ENCODE data around the gene PTPRA.
"Not testable (repeated sequence)": the region's sequence is repeated elsewhere in the genome, so short reads cannot be mapped to it uniquely, and the experiment has no call there.

PTPRA gene

DNA sequence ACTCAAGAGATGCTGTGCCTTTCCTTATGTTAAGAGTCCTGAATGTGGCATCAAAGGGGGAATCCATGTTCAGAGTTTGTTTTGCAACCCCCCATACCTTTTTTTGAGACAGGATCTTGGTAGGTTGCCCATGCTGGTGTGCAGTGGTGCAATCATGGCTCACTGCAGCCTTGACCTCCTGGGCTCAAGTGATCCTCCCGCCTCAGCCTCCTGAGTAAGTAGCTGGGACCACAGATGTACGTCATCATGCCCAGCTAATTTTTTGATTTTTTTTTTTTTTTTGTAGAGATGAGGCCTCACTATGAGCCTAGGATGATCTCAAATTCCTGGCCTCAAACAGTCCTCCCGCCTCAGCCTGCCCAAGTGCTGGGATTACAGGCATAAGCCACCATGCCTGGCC lies 16.5 kb downstream of the PTPRA start:
- DNase-seq (ENCODE audit: low spot score) = no peak

DNA sequence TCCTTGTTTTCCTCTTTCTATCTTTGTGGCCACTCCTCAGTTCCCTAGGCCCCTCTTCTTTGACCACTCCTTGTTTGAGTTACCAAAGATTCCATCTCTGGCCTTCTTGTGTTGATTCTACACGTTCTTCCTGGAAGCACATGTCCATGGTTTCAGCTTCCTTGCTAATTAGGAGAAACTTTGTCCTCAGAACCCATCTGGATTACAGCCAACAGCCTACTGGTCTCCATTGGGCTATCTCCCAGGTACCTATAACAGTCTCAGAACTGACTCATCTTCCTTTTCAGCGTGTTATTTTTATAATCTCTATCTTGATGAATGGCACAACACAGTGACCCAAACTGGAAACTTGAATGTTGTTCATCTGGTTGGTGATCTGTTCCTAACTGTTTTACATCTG lies 17.5 kb downstream of the PTPRA start:
- no peak for DNase-seq (ENCODE audit: low spot score)

DNA sequence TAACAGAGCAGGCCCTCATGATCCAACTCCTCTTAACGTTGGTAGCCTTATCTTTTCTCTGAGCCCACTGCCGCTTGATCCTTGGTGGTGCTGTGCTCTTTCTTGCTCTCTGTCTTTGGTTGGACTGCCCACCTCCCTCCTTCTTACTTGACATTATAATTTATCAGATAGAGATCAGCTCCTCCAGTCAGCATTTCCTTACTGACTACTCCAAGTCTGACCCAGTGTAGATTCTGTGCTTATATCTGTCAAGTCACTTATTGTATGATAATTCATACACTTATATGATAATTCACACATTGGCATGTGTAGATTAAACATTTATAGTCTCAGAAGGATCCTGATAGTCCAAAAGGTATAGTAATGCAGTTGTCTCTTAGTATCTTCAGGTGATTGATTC lies 18.1 kb downstream of the PTPRA start:
- no peak for DNase-seq (ENCODE audit: low spot score)

DNA sequence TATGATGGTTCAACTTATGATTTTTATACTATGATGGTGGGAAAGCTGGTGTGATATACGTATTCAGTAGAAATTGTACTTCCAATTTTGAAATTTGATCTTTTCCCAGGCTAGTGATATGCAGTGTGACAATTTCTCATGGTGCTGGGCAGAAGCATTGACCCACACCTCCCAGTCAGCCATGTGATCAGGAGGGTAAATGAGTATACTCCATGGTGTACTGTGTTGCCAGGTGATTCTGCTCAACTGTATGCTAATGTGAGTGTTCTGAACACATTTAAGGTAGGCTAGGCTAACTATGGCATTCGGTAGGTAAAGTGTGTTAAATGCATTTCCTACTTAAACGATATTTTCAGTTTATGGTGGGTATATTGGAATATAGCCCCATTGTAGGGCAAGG lies 19.1 kb downstream of the PTPRA start:
- DNase-seq (ENCODE audit: low spot score) = no peak

DNA sequence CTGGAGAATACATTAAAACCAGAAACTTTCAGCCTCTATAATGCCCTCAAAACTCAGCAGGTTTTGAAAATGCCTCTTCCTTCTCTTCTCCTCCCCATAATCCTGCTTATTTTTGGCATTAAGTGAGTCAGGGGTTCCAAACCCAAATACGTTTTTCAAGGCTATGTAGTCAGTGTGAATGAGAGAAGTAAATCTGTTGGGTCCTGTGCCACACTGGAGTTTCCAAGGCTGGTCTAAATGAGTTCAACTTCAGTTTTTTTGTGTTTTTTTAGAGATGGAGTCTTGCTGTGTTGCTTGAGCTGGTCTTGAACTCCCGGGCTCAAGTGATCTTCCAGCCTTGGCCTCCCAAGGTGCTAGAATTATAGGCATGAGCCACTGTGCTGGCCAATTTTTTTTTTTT lies 20.9 kb downstream of the PTPRA start:
- DNase-seq (ENCODE audit: low spot score) = no peak

DNA sequence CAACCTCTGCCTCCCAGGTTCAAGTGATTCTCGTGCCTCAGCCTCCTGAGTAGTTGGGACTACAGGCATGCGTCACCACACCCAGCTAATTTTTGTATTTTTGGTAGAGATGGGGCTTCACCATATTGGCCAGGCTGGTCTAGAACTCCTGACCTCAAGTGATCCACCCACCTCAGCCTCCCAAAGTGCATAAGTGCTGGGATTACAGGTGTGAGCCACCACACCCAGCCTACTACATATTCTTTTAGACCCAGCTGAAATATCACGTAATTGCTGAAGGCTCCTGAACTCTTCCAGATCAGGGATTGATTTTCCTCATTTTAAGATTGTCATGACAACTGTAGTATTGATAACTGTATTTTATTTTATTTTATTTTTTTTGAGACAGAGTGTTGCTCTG lies 21.9 kb downstream of the PTPRA start:
- DNase-seq (ENCODE audit: low spot score) = not testable (repeated sequence)

DNA sequence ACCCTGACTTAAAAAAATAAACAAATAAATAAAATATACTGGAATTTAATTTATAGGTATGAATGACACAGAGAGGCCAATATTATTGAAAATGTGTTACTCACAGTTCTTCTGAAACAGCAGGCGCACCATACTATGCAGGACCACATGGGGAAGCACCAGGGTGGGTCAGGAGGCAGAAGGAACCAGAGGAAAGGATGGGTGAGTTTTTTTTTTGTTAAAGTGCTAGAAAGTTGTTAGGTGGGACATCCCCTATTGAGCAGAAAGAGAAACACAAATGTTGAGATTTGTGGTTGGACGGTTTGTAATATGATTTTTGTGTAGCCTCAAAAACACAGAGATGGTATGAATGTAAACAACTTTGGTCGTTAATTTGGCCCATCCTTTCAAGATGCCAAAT lies 26.0 kb downstream of the PTPRA start:
- DNase-seq (ENCODE audit: low spot score) = no peak

DNA sequence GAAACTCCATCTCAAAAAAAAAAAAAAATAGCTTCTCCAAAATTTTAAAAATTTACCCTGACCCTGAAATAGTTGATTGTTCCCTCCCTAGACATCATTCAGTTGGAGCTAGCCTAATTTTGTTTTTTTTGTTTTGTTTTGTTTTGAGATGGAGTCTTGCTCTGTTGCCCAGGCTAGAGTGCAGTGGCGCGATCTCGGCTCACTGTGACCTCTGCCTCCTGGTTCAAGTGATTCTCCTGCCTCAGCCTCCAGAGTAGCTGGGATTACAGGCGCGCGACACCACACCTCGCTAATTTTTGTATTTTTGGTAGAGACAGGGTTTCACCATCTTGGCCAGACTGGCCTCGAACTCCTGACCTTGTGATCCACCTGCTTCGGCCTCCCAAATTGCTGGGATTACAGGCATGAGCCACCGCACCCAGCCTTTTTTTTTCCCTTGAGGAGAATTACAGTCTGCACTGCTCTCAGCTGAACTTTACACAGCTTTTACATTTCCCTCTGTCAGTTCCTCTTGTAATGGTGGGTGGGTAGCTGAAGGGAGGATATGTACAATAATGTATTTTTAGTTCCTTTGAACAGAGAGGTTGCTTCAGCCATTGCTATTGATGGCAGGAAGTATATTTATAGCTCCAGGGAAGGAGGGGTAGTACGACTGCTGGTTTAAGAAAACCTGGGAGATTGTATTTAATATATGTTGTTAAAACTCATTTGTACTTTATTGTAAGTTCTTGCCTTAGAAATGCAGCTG lies 27.7 kb downstream of the PTPRA start:
- no peak for DNase-seq (ENCODE audit: low spot score)

DNA sequence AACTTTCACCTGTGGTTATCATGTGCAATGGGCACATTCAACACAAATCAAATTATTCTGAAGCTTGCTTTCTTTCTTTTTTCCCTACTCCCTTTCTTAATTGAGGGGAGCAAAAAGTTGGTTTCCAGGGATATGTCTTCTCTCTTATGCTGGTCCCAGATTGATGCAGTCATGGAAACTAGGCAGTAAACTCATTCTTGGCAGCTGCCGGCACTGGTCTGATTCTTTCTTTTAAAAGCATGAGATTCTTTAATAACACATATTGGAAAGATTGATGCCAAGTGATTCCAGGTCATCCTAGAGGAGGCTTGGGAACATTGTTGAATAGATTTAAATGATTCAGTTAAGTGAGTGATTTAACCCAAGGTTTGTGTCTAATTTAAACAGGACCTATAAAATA lies 29.0 kb downstream of the PTPRA start:
- DNase-seq (ENCODE audit: low spot score) = no peak

DNA sequence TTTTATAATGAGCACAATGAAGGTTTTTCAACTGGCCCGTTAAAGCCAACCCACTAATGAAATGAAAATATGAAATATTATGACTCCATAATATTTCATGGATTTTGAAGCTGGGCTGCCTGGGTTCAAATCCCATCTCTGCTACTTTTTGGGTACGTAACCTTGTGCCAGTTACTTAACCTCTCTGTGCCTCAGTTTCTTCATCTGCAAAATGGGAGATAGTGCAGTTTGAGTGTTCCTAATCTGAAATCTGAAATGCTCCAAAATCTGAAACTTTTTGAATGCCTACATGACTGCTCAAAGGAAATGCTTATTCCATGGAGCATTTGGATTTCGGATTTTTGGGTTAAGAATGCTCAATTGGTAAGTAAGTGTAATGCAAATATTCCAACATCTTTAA lies 29.5 kb downstream of the PTPRA start:
- no peak for DNase-seq (ENCODE audit: low spot score)

DNA sequence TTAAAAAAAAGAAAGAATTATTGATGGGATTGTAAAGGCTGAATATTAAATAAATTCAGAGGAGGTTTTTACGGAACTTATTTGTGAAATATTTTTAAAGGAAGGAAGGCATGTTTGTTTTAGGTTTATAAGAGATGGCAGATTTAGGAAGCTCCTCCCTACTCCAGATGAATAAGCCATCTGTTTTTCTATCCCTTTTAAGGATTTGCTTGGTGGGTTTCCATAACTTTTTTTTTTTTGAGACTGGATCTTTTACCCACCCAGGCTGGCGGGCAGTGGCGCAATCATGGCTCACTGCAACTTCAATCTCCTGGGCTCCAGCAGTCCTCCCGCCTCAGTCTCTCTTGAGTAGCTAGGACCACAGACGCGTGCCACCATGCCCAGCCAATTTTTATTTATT lies 30.4 kb downstream of the PTPRA start:
- DNase-seq (ENCODE audit: low spot score) = no peak

DNA sequence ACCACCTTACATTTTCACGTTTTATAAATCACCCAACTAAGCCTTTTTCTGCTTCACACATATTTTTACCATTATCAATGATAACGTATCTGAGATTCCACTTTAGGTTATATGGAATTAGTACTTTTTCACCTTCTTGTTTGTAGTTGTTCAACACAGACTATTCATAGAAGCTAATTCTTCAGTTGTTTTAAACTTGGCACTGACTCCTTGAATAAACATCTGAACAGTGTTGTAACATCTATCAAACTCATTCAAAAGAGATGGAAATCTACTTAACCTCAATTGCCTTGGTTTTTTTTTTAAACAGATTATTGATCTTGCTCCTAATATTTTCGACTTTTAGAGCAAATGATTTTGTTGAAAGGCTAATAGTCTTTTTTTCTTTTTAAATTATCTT lies 34.2 kb downstream of the PTPRA start:
- DNase-seq (ENCODE audit: low spot score) = no peak

DNA sequence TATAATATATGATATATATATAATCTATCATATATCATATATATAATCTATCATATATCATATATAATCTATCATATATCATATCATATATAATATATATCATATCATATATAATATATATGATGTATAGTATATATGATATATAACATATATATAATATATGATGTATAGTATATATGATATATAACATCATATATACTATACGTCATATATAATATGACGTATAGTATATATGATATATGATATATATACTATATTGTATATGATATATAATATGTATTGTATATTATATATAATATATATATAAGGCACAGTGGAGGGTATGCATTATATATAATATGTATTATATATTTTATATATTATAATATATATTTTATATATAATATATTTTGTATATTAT lies 36.7 kb downstream of the PTPRA start:
- DNase-seq (ENCODE audit: low spot score) = no peak

DNA sequence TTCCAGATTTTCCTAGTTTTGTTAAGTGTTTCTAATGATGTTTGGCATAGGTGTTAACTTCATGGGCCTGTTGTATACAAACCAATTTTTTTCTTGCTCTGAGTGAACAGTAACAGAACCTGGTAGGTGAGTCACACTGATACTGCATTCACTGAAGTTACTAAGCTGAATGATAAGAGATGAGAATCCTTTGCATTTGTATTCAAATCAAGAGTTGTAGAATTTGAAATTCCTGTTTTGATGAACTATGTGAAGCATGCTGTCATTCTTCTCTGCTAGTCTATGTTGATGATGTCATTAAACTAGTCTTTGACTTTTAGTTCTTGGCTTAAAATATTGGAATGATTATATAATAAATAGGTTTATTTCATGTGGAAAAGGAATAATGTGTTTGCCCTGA lies 37.9 kb downstream of the PTPRA start:
- no peak for DNase-seq (ENCODE audit: low spot score)

DNA sequence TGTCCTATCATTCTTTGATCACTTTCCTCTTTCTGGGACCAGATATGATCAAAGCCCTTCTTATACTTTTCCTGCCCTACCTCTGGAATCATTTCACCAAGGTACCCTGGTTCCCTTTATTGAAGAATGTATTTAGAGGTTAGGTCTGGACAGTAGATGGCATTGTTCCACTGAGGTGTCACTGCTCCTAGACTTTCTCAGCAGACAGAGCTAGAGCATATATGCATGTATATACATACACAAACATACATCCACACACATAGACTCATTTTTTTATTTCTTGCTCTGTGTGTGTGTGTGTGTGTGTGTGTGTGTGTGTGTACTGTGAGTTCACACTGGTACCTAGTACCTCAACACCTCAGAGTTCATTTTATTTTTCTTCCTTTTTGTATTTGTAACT lies 40.9 kb downstream of the PTPRA start:
- DNase-seq (ENCODE audit: low spot score) = no peak

DNA sequence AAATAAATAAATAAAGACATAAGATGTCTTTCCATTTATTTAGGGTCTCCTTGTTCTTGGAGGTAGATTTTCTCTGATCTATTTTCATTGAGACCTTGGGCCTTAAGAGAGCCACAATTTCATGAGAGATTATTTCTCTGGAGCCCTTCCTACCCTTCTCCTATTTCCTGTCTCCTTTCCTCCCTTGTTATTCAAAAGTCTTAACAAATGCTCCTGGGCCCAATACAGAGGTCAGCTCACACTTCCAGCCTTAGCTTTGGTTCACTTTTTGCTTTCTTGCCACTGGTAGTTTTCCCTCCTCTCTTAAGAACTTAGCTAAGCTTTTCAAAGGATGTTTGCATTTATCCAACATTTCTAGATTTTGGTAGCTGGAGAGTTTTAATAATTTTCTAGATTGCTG lies 44.0 kb downstream of the PTPRA start:
- no peak for DNase-seq (ENCODE audit: low spot score)

DNA sequence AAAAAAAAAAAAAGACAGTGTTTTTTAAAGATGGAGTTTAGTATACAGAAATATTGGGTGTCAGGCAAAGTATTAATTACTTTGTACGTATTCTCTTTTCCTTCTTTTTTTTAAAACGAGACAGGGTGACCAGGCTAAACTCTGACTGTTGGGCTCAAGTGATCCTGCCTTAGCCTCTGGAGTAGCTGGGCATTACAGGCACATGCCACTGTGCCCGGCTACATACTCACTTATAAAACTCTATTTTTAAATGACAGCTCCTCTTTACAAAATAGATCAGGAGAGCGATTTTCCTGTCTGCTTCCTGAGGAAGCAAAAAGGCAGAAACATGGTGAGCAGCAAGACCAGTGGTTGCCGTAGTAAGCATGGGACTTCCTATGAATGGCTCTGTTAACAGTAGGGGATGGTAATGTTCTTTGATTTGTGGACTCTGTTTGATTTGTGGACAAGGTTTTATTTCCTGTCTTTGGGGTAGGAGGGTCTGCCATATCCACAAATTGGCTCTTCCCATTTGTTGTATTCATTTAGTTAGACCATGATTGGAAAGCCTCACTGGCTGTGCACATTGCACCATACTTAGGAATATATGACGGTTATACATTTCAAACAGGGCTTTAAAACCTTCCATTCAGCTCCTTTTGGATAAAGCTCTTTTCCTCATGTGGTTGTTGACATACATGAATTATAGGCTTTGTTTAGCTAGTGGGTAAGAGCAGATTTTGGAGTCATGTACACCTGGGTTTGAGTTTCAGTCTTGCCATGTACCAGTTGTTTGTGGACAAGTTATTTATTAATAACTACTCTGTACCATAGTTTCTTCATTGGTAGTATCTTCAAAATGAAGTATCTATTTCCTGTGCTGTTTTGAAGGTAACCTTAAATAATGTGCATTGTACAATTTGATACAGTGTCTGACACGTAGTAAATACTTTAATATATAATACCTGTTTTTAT lies 45.1 kb downstream of the PTPRA start:
- DNase-seq (ENCODE audit: low spot score) = no peak

DNA sequence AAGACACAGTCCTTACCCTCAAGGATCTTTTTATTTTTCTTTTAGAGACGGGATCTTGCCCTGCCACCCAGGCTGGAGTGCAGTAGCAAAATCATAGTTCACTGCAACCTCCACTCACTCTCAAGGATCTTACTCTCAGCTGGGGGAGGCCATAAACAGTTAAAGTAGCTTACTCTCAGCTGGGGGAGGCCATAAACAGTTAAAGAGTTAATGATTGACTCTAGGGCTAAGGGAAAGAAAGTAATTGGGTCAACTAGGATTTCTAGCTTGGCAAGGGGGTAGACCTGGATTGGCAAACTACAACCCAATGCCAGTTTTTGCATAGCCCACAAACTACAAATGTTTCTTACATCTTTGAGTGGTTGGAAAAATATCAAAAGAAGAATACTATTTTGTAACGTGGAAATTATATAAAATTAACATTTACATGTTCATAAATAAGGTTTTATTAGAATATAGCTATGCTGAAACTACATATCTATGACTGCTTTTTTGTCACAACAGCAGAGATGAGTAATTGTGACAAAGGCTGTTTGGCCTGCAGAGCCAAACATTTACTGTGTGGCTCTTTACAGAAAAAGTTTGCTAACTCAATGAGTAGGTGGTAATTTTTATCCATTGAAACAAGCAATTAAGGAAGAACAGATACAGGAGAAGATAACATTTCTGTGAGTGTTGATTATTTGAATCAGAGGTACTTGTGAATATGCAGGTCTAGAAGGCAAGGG lies 46.4 kb downstream of the PTPRA start:
- no peak for DNase-seq (ENCODE audit: low spot score)

DNA sequence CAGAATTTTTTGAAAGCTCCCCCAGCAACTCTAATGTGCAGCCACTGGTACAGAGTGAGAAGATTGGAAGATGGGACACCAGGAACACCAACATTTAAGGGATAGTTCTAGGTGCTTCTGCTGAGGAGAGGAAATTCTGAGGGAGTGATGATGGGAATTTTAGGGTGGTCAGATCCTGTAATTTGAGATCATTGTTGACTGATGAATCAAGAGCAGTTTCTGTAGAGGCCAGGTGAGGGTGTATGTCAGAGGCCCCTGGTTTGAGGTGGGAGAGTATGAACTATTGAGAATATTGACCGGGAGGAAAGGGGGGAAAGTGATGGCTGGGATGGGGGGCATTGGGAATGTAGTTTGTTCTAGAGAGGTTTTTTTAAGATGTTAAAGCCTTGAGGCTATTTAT lies 47.2 kb downstream of the PTPRA start:
- no peak for DNase-seq (ENCODE audit: low spot score)

DNA sequence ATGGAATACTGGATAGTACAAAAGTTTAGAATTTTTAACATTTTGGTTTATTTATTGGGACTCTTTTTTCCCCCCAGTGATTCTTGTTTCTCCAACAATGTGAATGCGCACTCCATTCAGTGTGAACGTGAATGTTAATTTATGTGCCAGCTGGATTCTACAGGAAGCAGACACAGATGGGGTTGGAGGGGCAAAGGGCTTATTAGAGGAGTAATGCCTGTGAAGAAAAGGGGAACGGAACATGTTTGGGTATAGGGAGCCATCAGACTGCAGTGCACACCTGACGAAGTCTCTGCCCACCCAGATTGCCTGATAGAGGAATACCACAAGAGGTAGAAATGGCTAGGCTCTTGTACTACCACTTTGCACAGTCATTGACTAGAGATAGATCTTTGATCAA lies 48.2 kb downstream of the PTPRA start:
- DNase-seq (ENCODE audit: low spot score) = no peak

DNA sequence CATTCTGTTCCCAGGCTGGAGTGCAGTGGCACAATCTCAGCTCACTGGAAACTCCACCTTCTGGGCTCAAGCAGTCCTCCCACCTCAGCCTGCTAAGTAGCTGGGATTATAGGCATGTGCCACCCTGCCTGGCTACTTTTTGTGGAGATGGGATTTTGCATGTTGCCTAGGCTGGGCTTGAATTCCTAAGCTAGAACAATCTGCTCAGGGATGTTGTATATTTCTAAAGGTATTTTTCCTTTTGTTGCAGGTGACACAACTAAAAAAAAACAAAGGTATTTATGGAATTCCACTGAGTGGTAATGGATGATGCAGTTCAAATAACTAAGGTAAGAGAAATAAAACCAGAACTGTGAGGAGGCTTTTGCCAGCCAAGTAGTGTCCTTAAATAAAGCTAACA lies 49.7 kb downstream of the PTPRA start:
- no peak for DNase-seq (ENCODE audit: low spot score)

DNA sequence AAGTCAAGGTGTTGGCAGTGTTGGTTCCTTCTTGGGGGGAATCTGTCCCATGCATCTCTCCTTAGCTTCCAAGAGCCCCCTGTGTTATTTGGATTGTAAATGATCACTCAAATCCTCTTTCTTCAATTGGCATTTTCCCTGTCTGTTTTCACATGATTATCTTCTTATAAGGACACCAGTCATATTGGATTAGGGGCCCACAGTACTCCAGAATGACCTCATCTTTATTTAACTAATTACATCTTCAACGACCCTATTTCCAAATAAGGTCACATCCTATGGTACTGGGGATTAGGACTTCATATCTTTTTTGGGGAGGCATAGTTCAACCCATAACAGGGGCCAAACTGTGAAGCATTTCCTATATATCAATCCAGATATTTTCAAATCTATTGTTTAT lies 57.3 kb downstream of the PTPRA start:
- DNase-seq (ENCODE audit: low spot score) = no peak

DNA sequence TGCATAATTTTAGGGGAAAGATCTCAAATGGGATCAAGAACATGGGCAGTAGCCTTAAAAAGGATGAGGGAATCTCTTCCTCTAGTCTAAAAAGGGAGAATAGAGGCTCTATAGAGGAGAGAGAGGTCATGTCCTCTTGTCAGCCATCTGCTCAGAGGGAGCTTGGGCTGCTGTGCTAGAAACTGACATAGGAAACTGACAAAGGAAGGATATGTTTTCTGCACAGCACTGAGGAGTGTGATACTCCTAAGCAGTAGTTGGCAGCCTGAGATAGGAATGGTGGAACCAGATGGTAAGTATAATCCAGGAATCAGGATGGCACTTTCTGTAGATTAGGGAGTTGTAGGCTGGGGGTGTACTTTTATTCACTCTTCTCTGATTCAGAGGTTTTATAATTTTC lies 59.2 kb downstream of the PTPRA start:
- no peak for DNase-seq (ENCODE audit: low spot score)

All from left forelimb (tissue), 1 donor.